Caco-2 (cell line): ENCODE measurements around the gene SNX30. TPM values are rescaled to one million over a fixed set of nuclear protein-coding genes. Genes with fewer than 3 reads are reported as not detected.

Experiments
- BruUV-seq: library from RNA; stranded (reverse); fragments of 400-500 nt; replicated peaks from 2 replicates; lab custom pipeline; 2021; lab: Mats Ljungman, UMichigan
- CTCF ChIA-PET: fragments of 300-600 bp; sonication (Branson Sonifier 250); formaldehyde crosslinking; loops from one replicate; lab custom pipeline; 2022; ENCODE audit warnings: antibody characterized with exemption; lab: Charles Lee
- POLR2A ChIA-PET: fragments of 300-600 bp; sonication (Branson Sonifier 250); formaldehyde crosslinking; loops from one replicate; lab custom pipeline; 2022; ENCODE audit warnings: antibody characterized with exemption; lab: Charles Lee
- DNase-seq, 2 experiments: peaks; one replicate each; pipeline versions ENCODE4 v3.0.0 to v3.0.0-alpha.2; 2020 to 2022
- H3K27me3 ChIP-seq: replicated peaks from 2 replicates; pipeline ENCODE4 v1.6.0; 2011; ENCODE audit warnings: low read length; ENCODE audit not compliant: control insufficient read depth, insufficient read depth
- H3K36me3 ChIP-seq: 2 replicates; pipeline ENCODE4 v1.5.1; 2011; ENCODE audit warnings: low read length; ENCODE audit not compliant: control insufficient read depth, insufficient read depth
- H3K4me1 ChIP-seq: fragments of 250-450 bp; sonication (Bioruptor Pico); 2 replicates; pipeline ENCODE4 v1.5.1; 2020; ENCODE audit warnings: mild to moderate bottlenecking
- H3K4me3 ChIP-seq: 2 replicates; pipeline ENCODE4 v1.5.1; 2011; ENCODE audit warnings: low read depth, mild to moderate bottlenecking, control low read depth, low read length
- H3K9me3 ChIP-seq: fragments of 250-450 bp; sonication (Bioruptor Pico); 2 replicates; pipeline ENCODE4 v1.5.1; 2020; ENCODE audit warnings: mild to moderate bottlenecking, moderate library complexity
- H3K27ac Mint-ChIP-seq: one replicate; pipeline ENCODE4 v1.8.0; 2022; ENCODE audit warnings: mixed read lengths; ENCODE audit not compliant: unreplicated experiment
- H3K27me3 Mint-ChIP-seq: one replicate; pipeline ENCODE4 v1.8.0; 2022; ENCODE audit warnings: mixed read lengths; ENCODE audit not compliant: insufficient read depth, unreplicated experiment
- H3K36me3 Mint-ChIP-seq: one replicate; pipeline ENCODE4 v1.8.0; 2022; ENCODE audit warnings: mild to moderate bottlenecking, mixed read lengths; ENCODE audit not compliant: insufficient read depth, unreplicated experiment
- H3K4me1 Mint-ChIP-seq: one replicate; pipeline ENCODE4 v1.8.0; 2022; ENCODE audit warnings: low read depth, mixed read lengths; ENCODE audit not compliant: unreplicated experiment
- H3K4me3 Mint-ChIP-seq: one replicate; pipeline ENCODE4 v1.8.0; 2022; ENCODE audit warnings: mild to moderate bottlenecking, moderate library complexity, mixed read lengths; ENCODE audit not compliant: unreplicated experiment
- H3K9me3 Mint-ChIP-seq: one replicate; pipeline ENCODE4 v1.8.0; 2022; ENCODE audit warnings: mixed read lengths; ENCODE audit not compliant: unreplicated experiment
- intact Hi-C: fragments of 100-400 bp; cut with micrococcal nuclease; formaldehyde crosslinking; loops from one replicate; pipeline ENCODE4 v1.10.0; 2022; ENCODE audit not compliant: unreplicated experiment
- total RNA-seq: library from RNA; stranded (reverse); gene quantifications from 2 replicates; pipeline ENCODE4 v1.2.3, GENCODE V29; 2022
- TF ChIP-seq, protein P1 (sequence below), 2 experiments: fragments of 200-600 bp in 1 of 2; IDR thresholded peaks; 1 replicate in 1 of 2; 2 replicates in 1 of 2; pipeline versions ENCODE4 v1.5.1 to v1.8.0; 2011 to 2022; ENCODE audit warnings: antibody characterized with exemption in 1 of 2, control low read depth in 1 of 2, inconsistent platforms in 1 of 2, low read depth in 1 of 2, low read length in 1 of 2, mild to moderate bottlenecking in 1 of 2, moderate library complexity in 1 of 2; ENCODE audit not compliant: insufficient read depth in 1 of 2, severe bottlenecking in 1 of 2, unreplicated experiment in 1 of 2

SNX30 gene
- total RNA-seq, 1 experiment from 2014 or later, result 21.8 TPM

DNA sequence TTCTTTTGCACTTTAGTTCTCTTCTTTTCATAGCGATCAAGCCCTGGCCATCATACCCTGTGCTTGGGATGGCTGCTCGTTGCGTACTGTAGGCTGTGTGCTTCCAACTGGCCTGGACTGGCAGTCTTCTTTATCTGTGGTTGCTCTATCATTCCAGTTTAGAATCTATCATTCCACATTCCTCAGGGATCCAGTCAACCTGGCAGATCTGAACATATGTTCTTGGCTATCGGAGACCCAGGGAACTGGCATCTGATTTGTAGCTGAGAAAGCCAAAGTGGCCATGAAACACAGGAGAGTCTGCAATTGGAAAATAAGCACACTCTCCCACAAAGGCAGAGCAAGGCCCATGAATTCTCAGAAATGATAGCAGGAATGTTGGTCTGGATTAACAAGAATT is 162.8 kb downstream of the SNX30 start:
- ChIA-PET POLR2A (no interaction called here), CTCF (interaction anchor here (1.1 kb wide), 1 partner anchor 11 kb away, joined by 3 read pairs; no protein-coding TSS in a partner anchor)
- peaks cover 35% of the 10 kb centered on the region for H3K9me3 Mint-ChIP-seq
- no TSS peak for BruUV-seq
- H3K4me3 Mint-ChIP-seq, result no peak overlapping the region
- H3K36me3 ChIP-seq, result no peaks in the 10 kb centered on the region
- no peak overlapping the region for H3K4me3 ChIP-seq
- H3K9me3 ChIP-seq, result peaks cover 8% of the 10 kb centered on the region
- H3K27me3 ChIP-seq, result no peaks in the 10 kb centered on the region
- no peak overlapping the region for H3K27ac Mint-ChIP-seq
- H3K27me3 Mint-ChIP-seq, result no peaks in the 10 kb centered on the region
- no peaks in the 10 kb centered on the region for H3K36me3 Mint-ChIP-seq
- intact Hi-C loops, result no loop called here
- peaks cover 22% of the 10 kb centered on the region for H3K4me1 Mint-ChIP-seq
- DNase-seq, result no peak
- TF ChIP-seq, protein P1, sequence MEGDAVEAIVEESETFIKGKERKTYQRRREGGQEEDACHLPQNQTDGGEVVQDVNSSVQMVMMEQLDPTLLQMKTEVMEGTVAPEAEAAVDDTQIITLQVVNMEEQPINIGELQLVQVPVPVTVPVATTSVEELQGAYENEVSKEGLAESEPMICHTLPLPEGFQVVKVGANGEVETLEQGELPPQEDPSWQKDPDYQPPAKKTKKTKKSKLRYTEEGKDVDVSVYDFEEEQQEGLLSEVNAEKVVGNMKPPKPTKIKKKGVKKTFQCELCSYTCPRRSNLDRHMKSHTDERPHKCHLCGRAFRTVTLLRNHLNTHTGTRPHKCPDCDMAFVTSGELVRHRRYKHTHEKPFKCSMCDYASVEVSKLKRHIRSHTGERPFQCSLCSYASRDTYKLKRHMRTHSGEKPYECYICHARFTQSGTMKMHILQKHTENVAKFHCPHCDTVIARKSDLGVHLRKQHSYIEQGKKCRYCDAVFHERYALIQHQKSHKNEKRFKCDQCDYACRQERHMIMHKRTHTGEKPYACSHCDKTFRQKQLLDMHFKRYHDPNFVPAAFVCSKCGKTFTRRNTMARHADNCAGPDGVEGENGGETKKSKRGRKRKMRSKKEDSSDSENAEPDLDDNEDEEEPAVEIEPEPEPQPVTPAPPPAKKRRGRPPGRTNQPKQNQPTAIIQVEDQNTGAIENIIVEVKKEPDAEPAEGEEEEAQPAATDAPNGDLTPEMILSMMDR (IDR thresholded peaks at IDR 0.05; ENCODE audit: insufficient read depth in 1 of 2, low read depth in 1 of 2, low read length in 1 of 2, severe bottlenecking in 1 of 2, unreplicated experiment in 1 of 2), result no peak
- H3K4me1 ChIP-seq, result peaks cover 26% of the 10 kb centered on the region

DNA sequence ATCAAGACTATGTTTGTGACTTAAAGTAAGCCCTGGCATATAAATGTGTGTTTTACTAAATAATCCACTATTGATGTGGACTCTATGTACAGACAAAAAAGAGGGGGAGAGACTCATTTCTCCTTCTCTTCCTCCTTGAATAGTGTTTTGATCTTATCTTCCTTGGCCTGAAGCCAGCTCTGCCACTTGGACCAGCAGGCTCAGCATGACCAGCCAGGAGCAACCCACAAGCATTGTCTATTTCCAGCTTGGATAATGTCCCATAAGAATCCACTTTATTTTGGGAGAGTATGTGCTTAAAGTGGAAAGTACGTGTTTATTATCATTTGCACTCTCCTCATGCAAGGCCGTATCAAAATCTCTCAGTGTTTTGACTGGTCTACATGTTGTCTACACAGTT is 164.0 kb downstream of the SNX30 start:
- TF ChIP-seq, protein P1 (IDR thresholded peaks at IDR 0.05; ENCODE audit: insufficient read depth in 1 of 2, low read depth in 1 of 2, low read length in 1 of 2, severe bottlenecking in 1 of 2, unreplicated experiment in 1 of 2), result no peak
- Histone ChIP-seq H3K4me1 (peaks cover 29% of the 10 kb centered on the region), H3K4me3 (no peak overlapping the region), H3K9me3 (peaks cover 8% of the 10 kb centered on the region), H3K27me3 (no peaks in the 10 kb centered on the region), H3K36me3 (no peaks in the 10 kb centered on the region)
- POLR2A ChIA-PET, result no interaction called here
- no peak overlapping the region for H3K27ac Mint-ChIP-seq
- H3K4me3 Mint-ChIP-seq, result no peak overlapping the region
- no peaks in the 10 kb centered on the region for H3K27me3 Mint-ChIP-seq
- H3K4me1 Mint-ChIP-seq, result peaks cover 25% of the 10 kb centered on the region
- intact Hi-C loops, result no loop called here
- BruUV-seq, result no TSS peak
- H3K36me3 Mint-ChIP-seq, result no peaks in the 10 kb centered on the region
- peaks cover 26% of the 10 kb centered on the region for H3K9me3 Mint-ChIP-seq
- DNase-seq, result no peak
- CTCF ChIA-PET, result no interaction called here

DNA sequence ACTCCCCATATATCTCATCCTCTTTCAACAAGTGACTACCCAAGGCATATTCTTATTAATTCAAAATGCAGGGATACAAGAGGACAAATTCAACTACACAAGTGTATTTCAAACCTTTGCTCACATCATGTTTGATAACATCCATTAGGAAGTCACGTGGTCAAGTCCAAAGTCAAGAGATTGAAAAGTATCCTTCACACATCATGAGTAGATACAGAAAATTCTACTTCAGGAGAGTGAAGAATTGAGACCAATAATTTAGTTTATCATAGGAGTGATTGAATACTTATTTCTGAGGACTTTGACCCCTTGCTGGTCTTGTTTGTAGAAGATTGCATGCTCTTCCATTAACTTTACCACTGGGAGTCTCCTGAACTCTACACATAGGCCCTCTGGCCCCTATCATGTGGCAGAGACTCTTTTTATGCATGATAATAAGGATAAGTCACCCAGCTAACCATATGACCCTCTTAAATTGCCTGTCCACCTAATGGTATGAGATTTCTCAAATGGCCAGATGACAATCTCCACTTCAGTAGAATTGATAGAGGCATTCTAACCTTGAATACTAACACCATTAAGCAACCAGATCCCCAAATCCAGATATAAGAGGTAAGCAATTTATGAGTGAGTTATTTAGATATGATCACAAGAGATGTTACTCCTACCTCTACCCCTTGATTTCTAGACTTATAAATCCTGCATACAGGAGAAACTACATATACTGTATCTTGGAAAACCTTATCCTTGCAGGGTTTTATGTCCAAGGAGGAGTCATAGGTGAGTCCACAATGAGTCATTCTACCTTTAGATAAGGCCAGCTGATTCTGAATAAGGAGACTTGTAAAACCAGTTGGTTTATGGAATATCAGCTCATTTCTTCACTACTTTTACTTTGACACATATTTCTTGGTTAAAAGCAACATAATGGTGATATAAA is 166.8 kb downstream of the SNX30 start:
- no TSS peak for BruUV-seq
- Histone ChIP-seq H3K36me3 (no peaks in the 10 kb centered on the region), H3K9me3 (peaks cover 8% of the 10 kb centered on the region), H3K4me1 (peaks cover 29% of the 10 kb centered on the region), H3K4me3 (no peak overlapping the region), H3K27me3 (no peaks in the 10 kb centered on the region)
- peak overlapping the region; percentile 30 for H3K27ac Mint-ChIP-seq
- DNase-seq, result peak in 1 of 2 experiments; percentile 24
- peaks cover 17% of the 10 kb centered on the region for H3K9me3 Mint-ChIP-seq
- ChIA-PET POLR2A (no interaction called here), CTCF (no interaction called here)
- intact Hi-C loops, result no loop called here
- no peak overlapping the region for H3K4me3 Mint-ChIP-seq
- TF ChIP-seq, protein P1 (IDR thresholded peaks at IDR 0.05; ENCODE audit: insufficient read depth in 1 of 2, low read depth in 1 of 2, low read length in 1 of 2, severe bottlenecking in 1 of 2, unreplicated experiment in 1 of 2), result no peak
- H3K27me3 Mint-ChIP-seq, result no peaks in the 10 kb centered on the region
- peaks cover 35% of the 10 kb centered on the region for H3K4me1 Mint-ChIP-seq
- no peaks in the 10 kb centered on the region for H3K36me3 Mint-ChIP-seq
